Caki2 (cell line): ENCODE measurements around the gene ATN1. TPM values are rescaled to one million over a fixed set of nuclear protein-coding genes. Genes with fewer than 3 reads are reported as not detected.
"Not testable (repeated sequence)": the region's sequence is repeated elsewhere in the genome, so short reads cannot be mapped to it uniquely, and the experiment has no call there.

Source experiments
- DNase-seq: peaks from one replicate; pipeline ENCODE4 v3.0.0-alpha.2; 2015; ENCODE audit warnings: low read depth
- in situ Hi-C: cut with HindIII; loops from 2 replicates; pipeline ENCODE4 v1.10.0; 2016; ENCODE audit warnings: low sequenced_read_pairs, low pct_unique_long_range_greater_than_20kb, mixed read lengths
- total RNA-seq: library from RNA; depleted of rRNA; stranded (reverse); fragments of >200 nt; shearing (Covaris generic); gene quantifications from 2 replicates; pipeline ENCODE4 v1.2.3, GENCODE V29; 2014; ENCODE audit warnings: low replicate concordance

The ATN1 gene
- total RNA-seq, 1 experiment from 2014 or later = 0.84 TPM

- peak; percentile 43 for DNase-seq
- in situ Hi-C loops = no loop called here
Observed at GRCh38 chr12:6899837-6900519, 27.8 kb upstream of the ATN1 start.

- in situ Hi-C loops = no loop called here
- no peak for DNase-seq
Observed at GRCh38 chr12:6902448-6902847, 25.3 kb upstream of the ATN1 start.

GRCh38 chr12:6903722-6904121 lies 24.0 kb upstream of the ATN1 start:
- in situ Hi-C loops = no loop called here
- DNase-seq = no peak

- in situ Hi-C loops = no loop called here
- DNase-seq = peak; percentile 93
Observed at GRCh38 chr12:6904280-6905276, 23.2 kb upstream of the ATN1 start, which contains the start of gene LRRC23. LRRC23 (plus strand) TSS chr12:6904822; CDS start chr12:6905634, 812 bp downstream.

- in situ Hi-C loops = no loop called here
- no peak for DNase-seq
Observed at GRCh38 chr12:6905414-6906040, 22.2 kb upstream of the ATN1 start.

- in situ Hi-C loops, DNase-seq: not testable (repeated sequence)
Observed at GRCh38 chr12:6908141-6908540, 19.6 kb upstream of the ATN1 start.

- in situ Hi-C loops = no loop called here
- DNase-seq = no peak
Observed at GRCh38 chr12:6909421-6910145, 18.2 kb upstream of the ATN1 start.

GRCh38 chr12:6912164-6912935 lies 15.4 kb upstream of the ATN1 start:
- DNase-seq = no peak
- in situ Hi-C loops = no loop called here

- peak; percentile 69 for DNase-seq
- in situ Hi-C loops = no loop called here
Observed at GRCh38 chr12:6914246-6914946, 13.4 kb upstream of the ATN1 start, which contains the start of gene ENO2. ENO2 (plus strand) TSS chr12:6914580; CDS start chr12:6915833, 1,253 bp downstream.

GRCh38 chr12:6914947-6915788 lies 12.6 kb upstream of the ATN1 start:
- peak; percentile 67 for DNase-seq
- in situ Hi-C loops = no loop called here

- DNase-seq = no peak
- in situ Hi-C loops = no loop called here
Observed at GRCh38 chr12:6915789-6916285, 11.9 kb upstream of the ATN1 start.

- no peak for DNase-seq
- in situ Hi-C loops = no loop called here
Observed at GRCh38 chr12:6916426-6917200, 11.1 kb upstream of the ATN1 start.

- no peak for DNase-seq
- in situ Hi-C loops = no loop called here
Observed at GRCh38 chr12:6917491-6918231, 10.1 kb upstream of the ATN1 start.

- DNase-seq = no peak
- in situ Hi-C loops = no loop called here
Observed at GRCh38 chr12:6919588-6919987, 8.2 kb upstream of the ATN1 start.

- DNase-seq = no peak
- in situ Hi-C loops = no loop called here
Observed at GRCh38 chr12:6921539-6921938, 6.2 kb upstream of the ATN1 start.
